ENCODE data around the gene FZD1. TPM values are rescaled to one million over a fixed set of nuclear protein-coding genes. Genes with fewer than 3 reads are reported as not detected.

FZD1 gene
- total and polyA plus RNA-seq, 10 of the 15 experiments (the other 5 are each of a cell fraction or from before 2014, with no cell fraction given) = 0.07 to 0.56 (median 0.18) TPM

DNA sequence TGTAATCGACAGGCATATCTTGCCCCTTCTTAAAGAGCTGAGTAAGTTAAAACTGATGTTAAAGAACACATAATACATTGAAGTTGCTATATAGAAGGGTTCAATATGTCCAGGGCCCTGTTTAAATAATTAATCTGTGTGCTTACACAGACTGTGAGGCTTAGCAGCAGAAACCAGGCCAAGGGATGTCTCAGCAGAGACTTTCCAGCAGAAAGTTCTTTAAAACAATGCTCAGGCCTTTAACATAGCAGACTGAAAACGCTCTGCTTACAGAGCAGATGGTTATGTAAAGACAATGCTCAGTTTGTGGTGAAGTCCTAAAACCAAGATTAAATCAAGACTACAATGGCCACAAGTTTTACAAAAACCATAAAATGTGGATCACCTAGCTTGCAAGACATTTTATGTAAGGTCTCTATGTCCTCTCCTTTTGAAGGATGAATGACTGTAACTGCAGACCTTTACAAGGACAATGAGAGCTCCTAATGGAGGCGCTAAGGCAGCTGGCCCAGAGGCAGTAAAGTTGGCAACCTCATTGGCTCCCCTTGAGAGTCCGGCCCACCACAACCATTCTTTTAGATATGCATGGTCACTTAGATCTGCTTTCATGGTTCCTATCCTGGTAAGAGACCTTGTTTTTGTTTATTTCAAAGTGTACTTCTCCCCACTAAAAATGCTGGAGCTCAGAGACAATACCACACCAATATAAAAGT, 56.3 kb downstream of the FZD1 start:
- CTCF ChIA-PET = interaction anchor here (0.9 kb wide), 1 partner anchor 762 kb away, joined by 3 read pairs; no protein-coding TSS in a partner anchor
- no TSS peak for BruUV-seq (replicated peaks)
- Histone ChIP-seq H3K9me3 (replicated peaks; ENCODE audit: control insufficient read depth, insufficient read depth, low read length) (no peaks in the 10 kb centered on the region), H3K4me3 (no peak overlapping the region), H3K27me3 (replicated peaks in 1 of 2; ENCODE audit: control insufficient read depth in 2 of 2, insufficient read depth in 2 of 2, low read length in 1 of 2) (no peaks in the 10 kb centered on the region; a peak in 1 of 4 replicates), H3K9ac (ENCODE audit: control insufficient read depth, insufficient read depth, low read length) (no peak overlapping the region), H3K36me3 (ENCODE audit: control insufficient read depth in 2 of 2, insufficient read depth in 2 of 2, low read length in 1 of 2) (no peaks in the 10 kb centered on the region), H3K4me2 (ENCODE audit: control insufficient read depth, insufficient read depth) (no peak overlapping the region), H2AFZ (ENCODE audit: control insufficient read depth, low read depth, low read length) (no peak overlapping the region), H3K79me2 (ENCODE audit: control insufficient read depth, insufficient read depth, low read length) (no peaks in the 10 kb centered on the region), H3K4me1 (ENCODE audit: control insufficient read depth, insufficient read depth, low read length) (no peaks in the 10 kb centered on the region), H3K27ac (ENCODE audit: control insufficient read depth, insufficient read depth) (no peak overlapping the region), H4K20me1 (ENCODE audit: control insufficient read depth, insufficient read depth) (no peaks in the 10 kb centered on the region; the same call in 1 of the 2 replicates)
- in situ Hi-C loops (cut with MboI) (no loop called here), intact Hi-C loops (cut with micrococcal nuclease; ENCODE audit: unreplicated experiment) (no loop called here)
- FAIRE-seq (no peak), DNase-seq (ENCODE audit: low read depth, low spot score) (no peak), ATAC-seq (no peak)
- WGBS (ENCODE audit: insufficient coverage, insufficient replicate concordance, low lambda C conversion rate, missing lambda C conversion rate) = 25% methylated on average over 4 of the region's 4 CpGs
- RAD21 ChIA-PET (ENCODE audit: unreplicated experiment) = no interaction called here
- POLR2A ChIA-PET = no interaction called here
- no peak for TF ChIP-seq TBL1XR1 (IDR thresholded peaks at IDR 0.05; ENCODE audit: low read depth, low read length)
- TF ChIP-seq RB1 (IDR thresholded peaks at IDR 0.05; ENCODE audit: borderline replicate concordance) = no peak
- TF ChIP-seq CHD1 (IDR thresholded peaks at IDR 0.05; ENCODE audit: low read depth, low read length) = no peak
- TF ChIP-seq MEF2B (IDR thresholded peaks at IDR 0.05; ENCODE audit: partially characterized antibody, poor library complexity, severe bottlenecking) = no peak
- TF ChIP-seq IRF4 (IDR thresholded peaks at IDR 0.05; ENCODE audit: low read depth, low read length) = no peak
- no peak for TF ChIP-seq SMARCA5 (IDR thresholded peaks at IDR 0.05)
- TF ChIP-seq SUPT20H (IDR thresholded peaks at IDR 0.05; ENCODE audit: borderline replicate concordance, control insufficient read depth, low read depth, low read length) = no peak
- SMC1A ChIA-PET (ENCODE audit: uncharacterized antibody, unreplicated experiment) = no interaction called here
